ENCODE measurements around the gene RALGPS1.

Gene RALGPS1

DNA sequence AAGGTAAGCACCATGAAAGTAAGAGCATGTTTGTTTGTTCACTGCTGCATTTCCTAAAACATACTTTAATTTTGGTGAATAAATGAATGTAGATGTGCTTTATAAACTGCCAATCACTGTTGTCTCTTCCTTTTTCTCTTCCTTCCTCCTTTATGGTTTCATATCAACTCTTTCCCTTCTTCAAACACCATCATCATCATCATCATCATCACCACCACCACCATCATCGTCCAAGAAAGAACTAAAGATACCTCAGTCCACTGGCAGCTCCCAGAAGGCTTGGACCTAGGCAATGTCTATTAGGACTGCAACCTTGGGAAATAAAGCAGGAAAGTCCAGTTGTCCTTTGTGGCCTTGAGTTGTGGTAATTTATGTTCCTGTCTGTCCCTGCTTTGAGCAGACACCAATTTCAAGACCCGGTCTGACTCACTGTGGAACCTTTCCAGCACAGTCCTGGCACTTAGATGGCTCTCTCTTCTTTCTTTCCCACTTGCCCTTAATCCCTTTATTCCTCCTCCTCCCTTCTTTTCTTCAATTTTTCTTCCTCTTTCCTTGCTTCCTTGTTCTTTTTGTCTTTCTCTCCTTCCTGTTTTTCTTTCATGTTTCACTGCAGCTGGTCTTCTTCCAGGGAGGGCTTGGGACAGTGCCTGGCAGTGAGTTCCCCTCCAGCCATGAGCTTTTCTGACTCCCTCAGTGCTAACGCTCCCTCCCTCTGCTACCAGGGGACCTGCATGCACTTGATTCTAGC is 108.5 kb downstream of the RALGPS1 start:
- DNase-seq, result no peak

DNA sequence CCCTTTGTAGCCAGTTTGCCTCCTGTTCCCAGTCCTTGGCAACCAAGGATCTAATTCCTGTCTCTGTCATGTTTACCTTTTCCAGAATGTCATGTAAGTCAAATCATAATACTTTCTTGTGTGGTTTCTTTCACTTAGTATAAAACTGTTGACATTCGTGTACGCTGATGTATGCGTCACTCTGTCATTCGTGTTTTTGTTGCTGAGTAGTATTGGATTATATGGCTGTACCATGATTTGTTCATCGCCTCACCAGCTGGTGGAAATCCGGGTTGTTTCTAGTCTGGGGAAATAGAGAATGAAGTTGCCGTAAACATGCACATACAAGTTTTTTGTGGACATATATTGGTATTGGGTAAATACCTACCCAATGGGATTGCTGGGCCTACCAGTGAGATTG is 110.5 kb downstream of the RALGPS1 start:
- DNase-seq, result no peak

- DNase-seq, result no peak
Observed at GRCh38 chr9:127027694-127028093, 113.1 kb downstream of the RALGPS1 start.

- no peak for DNase-seq
Observed at GRCh38 chr9:127029548-127029947, 115.0 kb downstream of the RALGPS1 start.

GRCh38 chr9:127030814-127031740 is 116.5 kb downstream of the RALGPS1 start:
- DNase-seq, result no peak

DNA sequence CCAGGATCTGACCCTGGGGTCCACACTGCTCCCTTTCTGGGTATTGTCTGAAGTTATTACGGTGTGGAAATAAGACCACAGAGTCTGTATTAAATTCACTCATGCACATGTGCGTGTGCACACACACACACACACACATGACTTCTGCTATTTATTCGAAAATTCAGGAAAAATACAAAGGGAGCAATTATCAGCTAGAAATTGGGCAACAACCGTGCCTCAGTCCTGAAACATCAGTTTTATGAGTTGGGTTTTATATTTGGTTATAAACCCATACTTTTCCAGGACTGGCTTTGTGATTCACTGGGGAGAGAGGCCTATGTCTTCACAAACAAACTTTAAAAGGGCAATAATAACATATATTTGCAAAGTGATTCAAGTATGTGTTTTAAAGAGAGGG is 117.7 kb downstream of the RALGPS1 start:
- no peak for DNase-seq

DNA sequence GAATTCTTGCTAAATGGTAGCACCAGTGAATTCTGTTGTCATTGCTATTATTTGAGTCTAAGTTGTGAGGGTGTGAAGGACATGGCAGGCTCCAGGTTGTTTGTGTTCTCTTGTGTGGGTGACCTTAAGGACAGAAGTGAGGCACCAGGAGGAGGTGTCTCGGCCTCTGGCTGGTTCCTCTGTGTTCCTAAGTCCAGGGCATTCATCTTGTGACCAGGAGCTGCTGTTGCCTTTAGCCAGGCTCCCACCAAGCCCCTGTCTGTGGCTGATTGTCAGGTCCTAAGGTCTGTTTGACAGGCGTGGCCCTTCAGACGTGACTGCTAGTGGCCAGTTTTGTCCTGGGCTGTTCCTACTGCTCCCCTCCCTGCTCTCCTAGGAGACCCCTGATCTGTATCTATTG is 118.5 kb downstream of the RALGPS1 start:
- no peak for DNase-seq

GRCh38 chr9:127033789-127034188 is 119.2 kb downstream of the RALGPS1 start:
- DNase-seq, result no peak

DNA sequence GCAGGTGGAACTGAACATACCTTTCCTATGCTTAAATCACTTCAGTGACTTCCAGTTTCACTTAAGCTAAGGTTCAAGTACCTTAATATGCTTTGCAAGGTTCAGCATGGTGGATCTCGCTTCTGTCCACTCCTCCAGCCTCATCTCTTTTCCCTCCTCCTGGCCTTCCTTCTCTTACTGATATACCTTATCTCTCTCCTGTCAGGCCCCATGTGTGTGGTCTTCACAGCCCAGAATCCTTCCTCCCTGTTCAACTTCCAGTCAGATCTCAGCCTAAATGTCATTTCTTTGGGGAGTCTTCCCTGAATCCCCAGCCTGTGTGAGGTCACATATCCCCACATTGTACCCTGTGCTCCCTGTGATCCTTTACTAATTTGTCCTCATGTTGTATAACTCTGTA is 120.1 kb downstream of the RALGPS1 start:
- no peak for DNase-seq

GRCh38 chr9:127035423-127035822 is 120.8 kb downstream of the RALGPS1 start:
- DNase-seq, result no peak

DNA sequence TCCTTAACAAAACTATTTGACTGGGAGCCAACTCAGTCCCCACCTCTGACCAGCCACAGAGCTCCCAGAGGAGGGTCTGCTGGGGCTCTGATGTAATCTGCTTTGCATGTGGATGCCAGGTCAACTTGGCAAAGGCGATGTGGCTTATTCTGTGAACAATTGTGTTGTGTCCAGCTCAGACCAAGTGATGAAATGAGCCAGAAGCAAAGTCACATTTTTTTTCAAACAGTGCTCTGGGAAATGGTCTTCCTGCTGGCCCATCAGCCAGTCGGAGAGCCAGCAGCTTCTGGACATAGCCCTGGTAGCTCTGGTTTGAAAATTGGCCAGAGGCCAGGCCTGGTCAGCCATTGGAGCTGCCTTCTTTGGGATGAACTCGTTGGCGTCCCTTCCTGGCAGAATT is 121.4 kb downstream of the RALGPS1 start:
- DNase-seq, result no peak

- DNase-seq, result no peak
Observed at GRCh38 chr9:127036437-127036836, 121.9 kb downstream of the RALGPS1 start.

- DNase-seq, result no peak
Observed at GRCh38 chr9:127038531-127038930, 123.9 kb downstream of the RALGPS1 start.

GRCh38 chr9:127039492-127039891 is 124.9 kb downstream of the RALGPS1 start:
- no peak for DNase-seq

GRCh38 chr9:127045148-127045547 is 130.6 kb downstream of the RALGPS1 start:
- DNase-seq, result no peak

GRCh38 chr9:127047971-127048370 is 133.4 kb downstream of the RALGPS1 start:
- DNase-seq, result no peak

- DNase-seq, result no peak
Observed at GRCh38 chr9:127049044-127049443, 134.5 kb downstream of the RALGPS1 start.

- DNase-seq, result no peak
Observed at GRCh38 chr9:127049581-127049980, 135.0 kb downstream of the RALGPS1 start.

DNA sequence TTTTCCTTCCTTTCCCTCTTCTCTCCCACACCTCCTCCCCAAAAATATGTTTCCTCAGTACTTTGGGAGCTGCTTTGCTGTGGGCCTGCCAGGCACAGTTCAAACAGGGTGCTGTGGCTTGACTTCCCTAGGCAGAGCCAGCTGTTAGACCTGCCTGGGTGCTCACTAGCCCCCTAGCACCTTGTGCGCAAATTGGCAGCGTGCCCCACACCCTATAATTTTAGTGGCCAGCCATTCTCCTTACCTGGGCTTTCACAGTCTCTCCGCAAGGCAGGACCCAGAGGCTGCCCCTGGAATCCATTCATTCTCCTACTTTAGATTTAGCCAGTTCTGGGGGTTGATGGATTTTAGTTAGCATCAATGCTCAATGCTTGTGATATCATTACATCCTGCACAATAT is 135.6 kb downstream of the RALGPS1 start:
- DNase-seq, result no peak

GRCh38 chr9:127050591-127051001 is 136.0 kb downstream of the RALGPS1 start:
- no peak for DNase-seq

- no peak for DNase-seq
Observed at GRCh38 chr9:127051881-127052595, 137.5 kb downstream of the RALGPS1 start.

- no peak for DNase-seq
Observed at GRCh38 chr9:127053057-127053821, 138.7 kb downstream of the RALGPS1 start.

DNA sequence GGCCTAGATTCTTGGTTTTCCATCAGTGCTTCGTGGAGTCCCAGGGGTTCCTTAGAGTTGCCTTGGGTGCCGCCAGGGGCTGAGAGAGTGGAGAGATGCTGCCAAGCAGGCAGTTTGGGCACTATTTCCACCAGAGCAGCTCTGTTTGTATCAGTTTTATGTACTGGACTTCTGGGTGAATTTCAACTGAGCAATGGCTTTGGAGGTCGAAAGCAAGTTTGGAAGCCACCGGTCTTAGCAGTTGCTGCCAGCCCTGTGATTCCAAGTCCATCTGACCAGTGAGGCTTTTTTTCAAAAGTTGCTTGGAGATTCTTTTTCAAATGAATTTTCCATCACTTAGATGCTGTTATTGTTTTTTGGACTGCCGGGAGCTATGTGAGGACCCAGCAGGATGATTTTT is 139.4 kb downstream of the RALGPS1 start:
- no peak for DNase-seq
